ENCODE data around the gene UACA. TPM values are rescaled to one million over a fixed set of nuclear protein-coding genes. Genes with fewer than 3 reads are reported as not detected.
A peak's percentile ranks its signal among the peaks of the same experiment; 100 is the strongest.
"Not testable (repeated sequence)": the region's sequence is repeated elsewhere in the genome, so short reads cannot be mapped to it uniquely, and the experiment has no call there.

UACA gene
- total and polyA plus RNA-seq, 2 donors, result 11.0 to 23.8 TPM

GRCh38 chr15:70746598-70746997 is 16.8 kb downstream of the UACA start:
- H3K4me1 ChIP-seq (ENCODE audit: control insufficient read depth in 2 of 2, insufficient read depth in 2 of 2, low read length in 2 of 2); H3K9me3 ChIP-seq (ENCODE audit: control insufficient read depth in 2 of 2, insufficient read depth in 1 of 2, low read length in 1 of 2); H3K36me3 ChIP-seq (ENCODE audit: control insufficient read depth in 2 of 2, insufficient read depth in 2 of 2, low read length in 1 of 2); H3K27ac ChIP-seq (ENCODE audit: low read depth in 1 of 2, low read length in 1 of 2); H3K27me3 ChIP-seq (ENCODE audit: control insufficient read depth in 2 of 2, insufficient read depth in 1 of 2, low read length in 1 of 2); H3K4me3 ChIP-seq (ENCODE audit: low read length in 2 of 2); DNase-seq (ENCODE audit: low read depth in 6 of 9, low spot score in 9 of 9): not testable (repeated sequence)

DNA sequence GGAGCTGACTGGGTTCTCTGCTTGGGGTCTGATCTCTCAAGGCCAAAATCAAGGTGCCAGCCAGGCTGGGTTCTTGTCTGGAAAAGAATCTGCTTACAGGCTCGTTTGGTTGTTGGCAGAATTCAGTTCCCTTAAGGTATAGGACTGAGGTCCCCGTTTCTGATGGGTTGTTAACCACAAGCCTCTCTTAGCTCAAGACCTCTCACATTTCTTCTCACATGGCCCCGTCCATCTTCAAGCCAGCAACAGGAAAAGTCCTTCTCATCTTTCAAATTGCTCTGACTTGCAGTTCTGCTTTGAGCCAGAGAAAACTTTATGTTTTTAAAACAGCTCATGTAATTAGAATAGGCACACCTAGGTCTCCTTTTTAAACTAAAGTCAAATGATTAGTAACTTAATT is 20.4 kb downstream of the UACA start:
- H3K4me1 ChIP-seq (ENCODE audit: control insufficient read depth in 2 of 2, insufficient read depth in 2 of 2, low read length in 2 of 2), result no peaks in the 10 kb centered on the region
- H3K36me3 ChIP-seq (ENCODE audit: control insufficient read depth in 2 of 2, insufficient read depth in 2 of 2, low read length in 1 of 2), result no peaks in the 10 kb centered on the region
- peak overlapping the region; percentile 42 to 56 for H3K27ac ChIP-seq (ENCODE audit: low read depth in 1 of 2, low read length in 1 of 2)
- H3K9me3 ChIP-seq (ENCODE audit: control insufficient read depth in 2 of 2, insufficient read depth in 1 of 2, low read length in 1 of 2), result no peaks in the 10 kb centered on the region
- DNase-seq (ENCODE audit: low read depth in 6 of 9, low spot score in 9 of 9), result no peak
- H3K4me3 ChIP-seq (ENCODE audit: low read length in 2 of 2), result no peak overlapping the region
- no peaks in the 10 kb centered on the region for H3K27me3 ChIP-seq (ENCODE audit: control insufficient read depth in 2 of 2, insufficient read depth in 1 of 2, low read length in 1 of 2)
- WGBS, result 66% methylated on average over 3 of the region's 3 CpGs

DNA sequence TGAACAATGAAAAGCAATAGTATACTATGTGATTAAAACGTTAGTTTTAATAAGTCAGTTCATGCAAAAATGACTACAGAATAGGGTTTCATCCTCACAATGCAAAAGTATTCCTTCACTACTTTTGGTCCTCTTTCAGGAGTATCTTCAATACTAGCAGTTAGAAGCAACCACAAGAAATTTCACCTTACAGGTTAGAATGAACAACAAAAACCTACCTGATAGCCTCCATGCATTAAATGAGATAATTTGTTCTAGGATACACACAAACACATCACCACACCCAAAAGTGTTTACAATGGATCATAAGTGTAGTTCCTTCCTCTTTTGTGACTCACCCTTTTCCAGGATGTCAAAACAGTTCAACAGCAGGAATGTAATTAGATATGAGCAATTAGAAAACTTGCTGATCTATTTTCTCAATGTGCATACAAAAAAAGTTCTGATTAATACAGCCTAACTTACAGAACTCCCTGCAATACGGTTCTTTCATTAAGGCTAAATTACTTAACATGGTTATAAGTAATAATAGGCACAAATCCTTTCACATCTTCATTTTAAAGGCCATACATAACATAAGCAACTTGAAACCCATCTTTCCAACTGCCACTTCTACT is 21.6 kb downstream of the UACA start:
- Histone ChIP-seq H3K27ac (ENCODE audit: low read depth in 1 of 2, low read length in 1 of 2) (no peak overlapping the region), H3K4me1 (ENCODE audit: control insufficient read depth in 2 of 2, insufficient read depth in 2 of 2, low read length in 2 of 2) (no peaks in the 10 kb centered on the region), H3K4me3 (ENCODE audit: low read length in 2 of 2) (no peak overlapping the region), H3K9me3 (ENCODE audit: control insufficient read depth in 2 of 2, insufficient read depth in 1 of 2, low read length in 1 of 2) (no peaks in the 10 kb centered on the region), H3K27me3 (ENCODE audit: control insufficient read depth in 2 of 2, insufficient read depth in 1 of 2, low read length in 1 of 2) (no peaks in the 10 kb centered on the region), H3K36me3 (ENCODE audit: control insufficient read depth in 2 of 2, insufficient read depth in 2 of 2, low read length in 1 of 2) (no peaks in the 10 kb centered on the region)
- DNase-seq (ENCODE audit: low read depth in 6 of 9, low spot score in 9 of 9), result no peak
- 91% methylated on average over 2 of the region's 2 CpGs for WGBS

GRCh38 chr15:70741107-70741531 is 22.2 kb downstream of the UACA start:
- Histone ChIP-seq H3K4me1 (ENCODE audit: control insufficient read depth in 2 of 2, insufficient read depth in 2 of 2, low read length in 2 of 2) (no peaks in the 10 kb centered on the region), H3K27me3 (ENCODE audit: control insufficient read depth in 2 of 2, insufficient read depth in 1 of 2, low read length in 1 of 2) (no peaks in the 10 kb centered on the region), H3K9me3 (ENCODE audit: control insufficient read depth in 2 of 2, insufficient read depth in 1 of 2, low read length in 1 of 2) (no peaks in the 10 kb centered on the region), H3K27ac (ENCODE audit: low read depth in 1 of 2, low read length in 1 of 2) (no peak overlapping the region), H3K4me3 (ENCODE audit: low read length in 2 of 2) (no peak overlapping the region), H3K36me3 (ENCODE audit: control insufficient read depth in 2 of 2, insufficient read depth in 2 of 2, low read length in 1 of 2) (no peaks in the 10 kb centered on the region)
- 89% methylated on average over 1 of the region's 1 CpG for WGBS
- DNase-seq (ENCODE audit: low read depth in 6 of 9, low spot score in 9 of 9), result no peak

- H3K4me3 ChIP-seq (ENCODE audit: low read length in 2 of 2), result not testable (repeated sequence)
These were observed 28.3 kb downstream of the UACA start for GRCh38 chr15:70735040-70735439.

GRCh38 chr15:70729164-70729563 is 34.2 kb downstream of the UACA start:
- 97% methylated on average over 5 of the region's 5 CpGs for WGBS
- Histone ChIP-seq H3K36me3 (ENCODE audit: control insufficient read depth in 2 of 2, insufficient read depth in 2 of 2, low read length in 1 of 2) (no peaks in the 10 kb centered on the region), H3K4me1 (ENCODE audit: control insufficient read depth in 2 of 2, insufficient read depth in 2 of 2, low read length in 2 of 2) (no peaks in the 10 kb centered on the region), H3K27ac (ENCODE audit: low read depth in 1 of 2, low read length in 1 of 2) (no peak overlapping the region), H3K4me3 (ENCODE audit: low read length in 2 of 2) (no peak overlapping the region), H3K9me3 (ENCODE audit: control insufficient read depth in 2 of 2, insufficient read depth in 1 of 2, low read length in 1 of 2) (no peaks in the 10 kb centered on the region), H3K27me3 (ENCODE audit: control insufficient read depth in 2 of 2, insufficient read depth in 1 of 2, low read length in 1 of 2) (no peaks in the 10 kb centered on the region)
- no peak for DNase-seq (ENCODE audit: low read depth in 6 of 9, low spot score in 9 of 9)

More at GRCh38 chr15:70735040-70735439, 28.3 kb downstream of the UACA start:
- not testable (repeated sequence) for H3K4me1 ChIP-seq (ENCODE audit: control insufficient read depth in 2 of 2, insufficient read depth in 2 of 2, low read length in 2 of 2); H3K9me3 ChIP-seq (ENCODE audit: control insufficient read depth in 2 of 2, insufficient read depth in 1 of 2, low read length in 1 of 2); DNase-seq (ENCODE audit: low read depth in 6 of 9, low spot score in 9 of 9); H3K27me3 ChIP-seq (ENCODE audit: control insufficient read depth in 2 of 2, insufficient read depth in 1 of 2, low read length in 1 of 2); H3K36me3 ChIP-seq (ENCODE audit: control insufficient read depth in 2 of 2, insufficient read depth in 2 of 2, low read length in 1 of 2); H3K27ac ChIP-seq (ENCODE audit: low read depth in 1 of 2, low read length in 1 of 2)
- WGBS, result 96% methylated on average over 2 of the region's 3 CpGs

DNA sequence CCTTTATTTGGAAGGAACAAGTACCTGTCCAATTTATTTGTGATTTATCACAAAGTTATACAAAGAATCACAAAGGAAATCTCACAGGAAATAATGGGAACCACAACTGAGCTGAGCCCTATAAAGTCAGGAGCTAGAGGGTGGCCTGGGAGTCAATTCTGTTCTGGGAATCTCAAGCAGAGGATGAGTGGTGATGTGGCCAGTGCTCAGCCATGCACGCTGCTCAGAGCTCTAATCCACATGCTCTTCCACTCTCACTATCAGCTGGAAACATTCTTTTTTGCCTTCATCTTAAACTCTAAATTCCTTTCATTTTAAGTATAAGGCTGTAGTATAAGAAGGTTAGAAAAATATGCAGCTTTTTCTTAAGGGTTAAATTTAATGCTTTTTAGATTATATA is 36.6 kb downstream of the UACA start:
- Histone ChIP-seq H3K4me1 (ENCODE audit: control insufficient read depth in 2 of 2, insufficient read depth in 2 of 2, low read length in 2 of 2) (no peaks in the 10 kb centered on the region), H3K9me3 (ENCODE audit: control insufficient read depth in 2 of 2, insufficient read depth in 1 of 2, low read length in 1 of 2) (no peaks in the 10 kb centered on the region), H3K27me3 (ENCODE audit: control insufficient read depth in 2 of 2, insufficient read depth in 1 of 2, low read length in 1 of 2) (no peaks in the 10 kb centered on the region), H3K36me3 (ENCODE audit: control insufficient read depth in 2 of 2, insufficient read depth in 2 of 2, low read length in 1 of 2) (no peaks in the 10 kb centered on the region), H3K27ac (ENCODE audit: low read depth in 1 of 2, low read length in 1 of 2) (no peak overlapping the region), H3K4me3 (ENCODE audit: low read length in 2 of 2) (no peak overlapping the region)
- no peak for DNase-seq (ENCODE audit: low read depth in 6 of 9, low spot score in 9 of 9)
- WGBS, result 85% methylated on average over 1 of the region's 1 CpG

GRCh38 chr15:70723927-70724326 is 39.4 kb downstream of the UACA start:
- Histone ChIP-seq H3K9me3 (ENCODE audit: control insufficient read depth in 2 of 2, insufficient read depth in 1 of 2, low read length in 1 of 2) (no peaks in the 10 kb centered on the region), H3K4me3 (ENCODE audit: low read length in 2 of 2) (no peak overlapping the region), H3K27me3 (ENCODE audit: control insufficient read depth in 2 of 2, insufficient read depth in 1 of 2, low read length in 1 of 2) (no peaks in the 10 kb centered on the region), H3K4me1 (ENCODE audit: control insufficient read depth in 2 of 2, insufficient read depth in 2 of 2, low read length in 2 of 2) (no peaks in the 10 kb centered on the region), H3K27ac (ENCODE audit: low read depth in 1 of 2, low read length in 1 of 2) (no peak overlapping the region), H3K36me3 (ENCODE audit: control insufficient read depth in 2 of 2, insufficient read depth in 2 of 2, low read length in 1 of 2) (no peaks in the 10 kb centered on the region)
- WGBS, result 89% methylated on average over 2 of the region's 2 CpGs
- DNase-seq (ENCODE audit: low read depth in 6 of 9, low spot score in 9 of 9), result no peak

GRCh38 chr15:70723122-70723422 is 40.3 kb downstream of the UACA start:
- no peaks in the 10 kb centered on the region for H3K9me3 ChIP-seq (ENCODE audit: control insufficient read depth in 2 of 2, insufficient read depth in 1 of 2, low read length in 1 of 2)
- no peak overlapping the region for H3K27ac ChIP-seq (ENCODE audit: low read depth in 1 of 2, low read length in 1 of 2)
- no peaks in the 10 kb centered on the region for H3K27me3 ChIP-seq (ENCODE audit: control insufficient read depth in 2 of 2, insufficient read depth in 1 of 2, low read length in 1 of 2)
- WGBS, result 93% methylated on average over 5 of the region's 5 CpGs
- H3K4me3 ChIP-seq (ENCODE audit: low read length in 2 of 2), result no peak overlapping the region
- DNase-seq (ENCODE audit: low read depth in 6 of 9, low spot score in 9 of 9), result no peak
- no peaks in the 10 kb centered on the region for H3K36me3 ChIP-seq (ENCODE audit: control insufficient read depth in 2 of 2, insufficient read depth in 2 of 2, low read length in 1 of 2)
- H3K4me1 ChIP-seq (ENCODE audit: control insufficient read depth in 2 of 2, insufficient read depth in 2 of 2, low read length in 2 of 2), result no peaks in the 10 kb centered on the region
